Natural killer cell treated with Interleukin-12 subunit alpha and Interleukin-12 subunit beta and Interleukin-15 and Interleukin-18, amount 100 ng/mL, for 72 hours (primary cell): ENCODE measurements around the gene ZNF160. TPM values are rescaled to one million over a fixed set of nuclear protein-coding genes. Genes with fewer than 3 reads are reported as not detected.
"Not testable (repeated sequence)": the region's sequence is repeated elsewhere in the genome, so short reads cannot be mapped to it uniquely, and the experiment has no call there.

Experiments
- ATAC-seq, 2 donors: fragments of 150-1000 bp; cut with Tn5 transposase in 1 of 2; sonication (Bioruptor Pico), chemical (Tn5 transposase) in 1 of 2; 2 replicates each; pipeline ENCODE4 v1.10.0; 2021
- DNase-seq: peaks from one replicate; pipeline ENCODE4 v3.0.0; 2022; ENCODE audit warnings: low spot score
- H3K27ac Mint-ChIP-seq, 2 donors: 1 replicate in 1 of 2; 2 replicates in 1 of 2; pipeline ENCODE4 v1.8.0; 2022; ENCODE audit warnings: mixed read lengths in 2 of 2, mild to moderate bottlenecking in 1 of 2, moderate library complexity in 1 of 2
- H3K27me3 Mint-ChIP-seq, 2 donors: 1 replicate in 1 of 2; 2 replicates in 1 of 2; pipeline ENCODE4 v1.8.0; 2022; ENCODE audit warnings: mixed read lengths in 2 of 2
- H3K36me3 Mint-ChIP-seq: one replicate; pipeline ENCODE4 v1.8.0; 2022; ENCODE audit warnings: mixed read lengths
- H3K4me1 Mint-ChIP-seq, 2 donors: 1 replicate in 1 of 2; 2 replicates in 1 of 2; pipeline ENCODE4 v1.8.0; 2022; ENCODE audit warnings: low read depth in 2 of 2, mixed read lengths in 2 of 2, mild to moderate bottlenecking in 1 of 2
- H3K4me3 Mint-ChIP-seq: one replicate; pipeline ENCODE4 v1.8.0; 2022; ENCODE audit warnings: mixed read lengths
- H3K9me3 Mint-ChIP-seq: 2 replicates; pipeline ENCODE4 v1.8.0; 2022; ENCODE audit warnings: mixed read lengths
- total RNA-seq, 2 donors: library from RNA; stranded (reverse); gene quantifications; one replicate each; pipeline ENCODE4 v1.2.3, GENCODE V29; 2022

ZNF160 gene
- total RNA-seq, 2 donors from 2014 or later: 31.3 to 41.4 TPM

- H3K4me3 Mint-ChIP-seq: peak overlapping the region; percentile 89
- ATAC-seq (peak in 1 of 2 donors; percentile 24), DNase-seq (no peak)
- no peaks in the 10 kb centered on the region for H3K27me3 Mint-ChIP-seq
- peaks cover 11% of the 10 kb centered on the region for H3K36me3 Mint-ChIP-seq
- H3K4me1 Mint-ChIP-seq: peaks cover 14 to 24% of the 10 kb centered on the region in 2 donors
- peaks cover 7% of the 10 kb centered on the region for H3K9me3 Mint-ChIP-seq
- H3K27ac Mint-ChIP-seq: peak overlapping the region; percentile 73 to 87
Observed at GRCh38 chr19:53102756-53103233, 427 bp downstream of the ZNF160 start.

GRCh38 chr19:53102206-53102755 lies 941 bp downstream of the ZNF160 start:
- Mint-ChIP-seq H3K9me3 (peaks cover 7% of the 10 kb centered on the region), H3K27ac (peak overlapping the region; percentile 73 to 87), H3K27me3 (no peaks in the 10 kb centered on the region), H3K4me1 (peaks cover 14 to 29% of the 10 kb centered on the region in 2 donors), H3K4me3 (peak overlapping the region; percentile 89), H3K36me3 (peaks cover 11% of the 10 kb centered on the region)
- DNase-seq (no peak), ATAC-seq (no peak)

- peaks cover 14 to 31% of the 10 kb centered on the region in 2 donors for H3K4me1 Mint-ChIP-seq
- ATAC-seq (no peak), DNase-seq (no peak)
- H3K27me3 Mint-ChIP-seq: no peaks in the 10 kb centered on the region
- H3K4me3 Mint-ChIP-seq: peak overlapping the region; percentile 89
- peaks cover 7% of the 10 kb centered on the region for H3K9me3 Mint-ChIP-seq
- H3K36me3 Mint-ChIP-seq: peaks cover 11% of the 10 kb centered on the region
- peak overlapping the region; percentile 73 to 87 for H3K27ac Mint-ChIP-seq
Observed at GRCh38 chr19:53101518-53101917, 1.7 kb downstream of the ZNF160 start.

- H3K9me3 Mint-ChIP-seq, H3K27ac Mint-ChIP-seq, ATAC-seq, H3K27me3 Mint-ChIP-seq, H3K4me3 Mint-ChIP-seq, DNase-seq: not testable (repeated sequence)
- H3K4me1 Mint-ChIP-seq: peaks cover 14 to 36% of the 10 kb centered on the region in 2 donors
- H3K36me3 Mint-ChIP-seq: peaks cover 11% of the 10 kb centered on the region
Observed at GRCh38 chr19:53098570-53098969, 4.7 kb downstream of the ZNF160 start.

- not testable (repeated sequence) for DNase-seq, H3K9me3 Mint-ChIP-seq, H3K4me3 Mint-ChIP-seq, H3K36me3 Mint-ChIP-seq, H3K27ac Mint-ChIP-seq, H3K27me3 Mint-ChIP-seq, ATAC-seq
- peaks cover 8 to 30% of the 10 kb centered on the region in 2 donors for H3K4me1 Mint-ChIP-seq
Observed at GRCh38 chr19:53096982-53097690, 6.1 kb downstream of the ZNF160 start.

- H3K4me3 Mint-ChIP-seq, H3K36me3 Mint-ChIP-seq, H3K27ac Mint-ChIP-seq, H3K9me3 Mint-ChIP-seq, H3K27me3 Mint-ChIP-seq, DNase-seq, ATAC-seq: not testable (repeated sequence)
- H3K4me1 Mint-ChIP-seq: peaks cover 2 to 26% of the 10 kb centered on the region in 2 donors
Observed at GRCh38 chr19:53096579-53096978, 6.6 kb downstream of the ZNF160 start.

- no peak for ATAC-seq
- DNase-seq: no peak
- Mint-ChIP-seq H3K4me1 (peaks cover 5 to 31% of the 10 kb centered on the region in 2 donors), H3K27ac (no peak overlapping the region), H3K36me3 (peaks cover 6% of the 10 kb centered on the region), H3K9me3 (no peaks in the 10 kb centered on the region), H3K4me3 (no peak overlapping the region), H3K27me3 (no peaks in the 10 kb centered on the region)
Observed at GRCh38 chr19:53094754-53095575, 8.3 kb downstream of the ZNF160 start.

GRCh38 chr19:53092723-53093122 lies 10.5 kb downstream of the ZNF160 start:
- no peaks in the 10 kb centered on the region for H3K9me3 Mint-ChIP-seq
- DNase-seq (no peak), ATAC-seq (no peak)
- no peaks in the 10 kb centered on the region for H3K27me3 Mint-ChIP-seq
- no peak overlapping the region for H3K4me3 Mint-ChIP-seq
- peaks cover 17% of the 10 kb centered on the region for H3K36me3 Mint-ChIP-seq
- H3K27ac Mint-ChIP-seq: no peak overlapping the region
- peaks cover 10 to 26% of the 10 kb centered on the region in 2 donors for H3K4me1 Mint-ChIP-seq

- Mint-ChIP-seq H3K27ac (no peak overlapping the region), H3K4me1 (peaks cover 14 to 20% of the 10 kb centered on the region in 2 donors), H3K36me3 (peaks cover 18% of the 10 kb centered on the region), H3K27me3 (no peaks in the 10 kb centered on the region), H3K9me3 (no peaks in the 10 kb centered on the region), H3K4me3 (no peak overlapping the region)
- no peak for ATAC-seq
- no peak for DNase-seq
Observed at GRCh38 chr19:53091413-53092254, 11.6 kb downstream of the ZNF160 start.

- H3K27ac Mint-ChIP-seq: no peak overlapping the region
- H3K27me3 Mint-ChIP-seq: no peaks in the 10 kb centered on the region
- no peaks in the 10 kb centered on the region for H3K9me3 Mint-ChIP-seq
- H3K36me3 Mint-ChIP-seq: peaks cover 35% of the 10 kb centered on the region
- DNase-seq: no peak
- no peak overlapping the region for H3K4me3 Mint-ChIP-seq
- H3K4me1 Mint-ChIP-seq: peaks cover 14 to 15% of the 10 kb centered on the region in 2 donors
- ATAC-seq: no peak
Observed at GRCh38 chr19:53088091-53088490, 15.1 kb downstream of the ZNF160 start.

- H3K4me1 Mint-ChIP-seq: peaks cover 14 to 15% of the 10 kb centered on the region in 2 donors
- peaks cover 39% of the 10 kb centered on the region for H3K36me3 Mint-ChIP-seq
- H3K9me3 Mint-ChIP-seq: no peaks in the 10 kb centered on the region
- DNase-seq (no peak), ATAC-seq (no peak)
- H3K27me3 Mint-ChIP-seq: no peaks in the 10 kb centered on the region
- H3K4me3 Mint-ChIP-seq: no peak overlapping the region
- peak overlapping the region in 1 of 2 donors; percentile 67 for H3K27ac Mint-ChIP-seq
Observed at GRCh38 chr19:53086949-53087348, 16.3 kb downstream of the ZNF160 start.

GRCh38 chr19:53085496-53085895 lies 17.7 kb downstream of the ZNF160 start:
- peaks cover 16 to 20% of the 10 kb centered on the region in 2 donors for H3K4me1 Mint-ChIP-seq
- H3K9me3 Mint-ChIP-seq: peaks cover 5% of the 10 kb centered on the region
- no peak overlapping the region for H3K27ac Mint-ChIP-seq
- ATAC-seq (no peak), DNase-seq (no peak)
- no peaks in the 10 kb centered on the region for H3K27me3 Mint-ChIP-seq
- no peak overlapping the region for H3K4me3 Mint-ChIP-seq
- H3K36me3 Mint-ChIP-seq: peaks cover 52% of the 10 kb centered on the region

GRCh38 chr19:53082929-53083328 lies 20.3 kb downstream of the ZNF160 start:
- ATAC-seq (no peak), DNase-seq (no peak)
- Mint-ChIP-seq H3K27ac (no peak overlapping the region), H3K4me3 (no peak overlapping the region), H3K9me3 (peaks cover 8% of the 10 kb centered on the region), H3K36me3 (peaks cover 58% of the 10 kb centered on the region), H3K4me1 (peaks cover 13 to 15% of the 10 kb centered on the region in 2 donors), H3K27me3 (no peaks in the 10 kb centered on the region)
